Caco-2 (cell line): ENCODE measurements around the gene TNFAIP8. TPM values are rescaled to one million over a fixed set of nuclear protein-coding genes. Genes with fewer than 3 reads are reported as not detected.

Experiments used
- BruUV-seq: library from RNA; stranded (reverse); fragments of 400-500 nt; replicated peaks from 2 replicates; lab custom pipeline; 2021; lab: Mats Ljungman, UMichigan
- CTCF ChIA-PET: fragments of 300-600 bp; sonication (Branson Sonifier 250); formaldehyde crosslinking; loops from one replicate; lab custom pipeline; 2022; ENCODE audit warnings: antibody characterized with exemption; lab: Charles Lee
- POLR2A ChIA-PET: fragments of 300-600 bp; sonication (Branson Sonifier 250); formaldehyde crosslinking; loops from one replicate; lab custom pipeline; 2022; ENCODE audit warnings: antibody characterized with exemption; lab: Charles Lee
- DNase-seq, 2 experiments: peaks; one replicate each; pipeline versions ENCODE4 v3.0.0 to v3.0.0-alpha.2; 2020 to 2022
- H3K27me3 ChIP-seq: replicated peaks from 2 replicates; pipeline ENCODE4 v1.6.0; 2011; ENCODE audit warnings: low read length; ENCODE audit not compliant: control insufficient read depth, insufficient read depth
- H3K36me3 ChIP-seq: 2 replicates; pipeline ENCODE4 v1.5.1; 2011; ENCODE audit warnings: low read length; ENCODE audit not compliant: control insufficient read depth, insufficient read depth
- H3K4me1 ChIP-seq: fragments of 250-450 bp; sonication (Bioruptor Pico); 2 replicates; pipeline ENCODE4 v1.5.1; 2020; ENCODE audit warnings: mild to moderate bottlenecking
- H3K4me3 ChIP-seq: 2 replicates; pipeline ENCODE4 v1.5.1; 2011; ENCODE audit warnings: low read depth, mild to moderate bottlenecking, control low read depth, low read length
- H3K9me3 ChIP-seq: fragments of 250-450 bp; sonication (Bioruptor Pico); 2 replicates; pipeline ENCODE4 v1.5.1; 2020; ENCODE audit warnings: mild to moderate bottlenecking, moderate library complexity
- H3K27ac Mint-ChIP-seq: one replicate; pipeline ENCODE4 v1.8.0; 2022; ENCODE audit warnings: mixed read lengths; ENCODE audit not compliant: unreplicated experiment
- H3K27me3 Mint-ChIP-seq: one replicate; pipeline ENCODE4 v1.8.0; 2022; ENCODE audit warnings: mixed read lengths; ENCODE audit not compliant: insufficient read depth, unreplicated experiment
- H3K36me3 Mint-ChIP-seq: one replicate; pipeline ENCODE4 v1.8.0; 2022; ENCODE audit warnings: mild to moderate bottlenecking, mixed read lengths; ENCODE audit not compliant: insufficient read depth, unreplicated experiment
- H3K4me1 Mint-ChIP-seq: one replicate; pipeline ENCODE4 v1.8.0; 2022; ENCODE audit warnings: low read depth, mixed read lengths; ENCODE audit not compliant: unreplicated experiment
- H3K4me3 Mint-ChIP-seq: one replicate; pipeline ENCODE4 v1.8.0; 2022; ENCODE audit warnings: mild to moderate bottlenecking, moderate library complexity, mixed read lengths; ENCODE audit not compliant: unreplicated experiment
- H3K9me3 Mint-ChIP-seq: one replicate; pipeline ENCODE4 v1.8.0; 2022; ENCODE audit warnings: mixed read lengths; ENCODE audit not compliant: unreplicated experiment
- CTCF ChIP-seq, 2 experiments: fragments of 200-600 bp in 1 of 2; IDR thresholded peaks; 1 replicate in 1 of 2; 2 replicates in 1 of 2; pipeline versions ENCODE4 v1.5.1 to v1.8.0; 2011 to 2022; ENCODE audit warnings: antibody characterized with exemption in 1 of 2, control low read depth in 1 of 2, inconsistent platforms in 1 of 2, low read depth in 1 of 2, low read length in 1 of 2, mild to moderate bottlenecking in 1 of 2, moderate library complexity in 1 of 2; ENCODE audit not compliant: insufficient read depth in 1 of 2, severe bottlenecking in 1 of 2, unreplicated experiment in 1 of 2
- intact Hi-C: fragments of 100-400 bp; cut with micrococcal nuclease; formaldehyde crosslinking; loops from one replicate; pipeline ENCODE4 v1.10.0; 2022; ENCODE audit not compliant: unreplicated experiment
- total RNA-seq: library from RNA; stranded (reverse); gene quantifications from 2 replicates; pipeline ENCODE4 v1.2.3, GENCODE V29; 2022

The TNFAIP8 gene
- total RNA-seq, 1 experiment from 2014 or later = 7.4 TPM

GRCh38 chr5:119417891-119418605 is 62.2 kb downstream of the TNFAIP8 start:
- ChIA-PET CTCF (interaction anchor here (0.8 to 1.3 kb wide), 4 partner anchors 17 to 430 kb away, joined by 3 to 5 read pairs (median 3); partner anchors contain the start of gene DTWD2), POLR2A (interaction anchor here (0.7 kb wide), 1 partner anchor 347 kb away, joined by 3 read pairs; the partner anchor contains the start of gene DMXL1)
- Histone ChIP-seq H3K9me3 (no peaks in the 10 kb centered on the region; the same call in 1 of the 2 replicates), H3K4me1 (peaks cover 21% of the 10 kb centered on the region), H3K4me3 (no peak overlapping the region), H3K27me3 (no peaks in the 10 kb centered on the region), H3K36me3 (no peaks in the 10 kb centered on the region)
- Mint-ChIP-seq H3K27me3 (no peaks in the 10 kb centered on the region), H3K27ac (no peak overlapping the region), H3K9me3 (peaks cover 13% of the 10 kb centered on the region), H3K36me3 (no peaks in the 10 kb centered on the region), H3K4me1 (peaks cover 14% of the 10 kb centered on the region), H3K4me3 (no peak overlapping the region)
- no peak for DNase-seq
- TF ChIP-seq CTCF (IDR thresholded peaks at IDR 0.05; ENCODE audit: insufficient read depth in 1 of 2, low read depth in 1 of 2, low read length in 1 of 2, severe bottlenecking in 1 of 2, unreplicated experiment in 1 of 2) = no peak
- no TSS peak for BruUV-seq
- intact Hi-C loops = no loop called here

- H3K4me1 ChIP-seq = peaks cover 21% of the 10 kb centered on the region
- H3K4me3 ChIP-seq = no peak overlapping the region
- Mint-ChIP-seq H3K36me3 (no peaks in the 10 kb centered on the region), H3K27ac (no peak overlapping the region), H3K27me3 (no peaks in the 10 kb centered on the region), H3K4me3 (no peak overlapping the region), H3K9me3 (peaks cover 13% of the 10 kb centered on the region), H3K4me1 (peaks cover 14% of the 10 kb centered on the region)
- no peaks in the 10 kb centered on the region for H3K36me3 ChIP-seq
- ChIA-PET POLR2A (no interaction called here), CTCF (interaction anchor here (1.1 to 1.3 kb wide), 3 partner anchors 16 to 430 kb away, joined by 3 read pairs; partner anchors contain the start of gene DTWD2)
- DNase-seq = peak in 1 of 2 experiments; percentile 20
- no peaks in the 10 kb centered on the region for H3K27me3 ChIP-seq
- intact Hi-C loops = no loop called here
- no peak for TF ChIP-seq CTCF (IDR thresholded peaks at IDR 0.05; ENCODE audit: insufficient read depth in 1 of 2, low read depth in 1 of 2, low read length in 1 of 2, severe bottlenecking in 1 of 2, unreplicated experiment in 1 of 2)
- BruUV-seq = no TSS peak
- no peaks in the 10 kb centered on the region; the same call in 1 of the 2 replicates for H3K9me3 ChIP-seq
Measured at GRCh38 chr5:119418606-119419100, 62.8 kb downstream of the TNFAIP8 start.

- H3K9me3 ChIP-seq = no peaks in the 10 kb centered on the region
- Mint-ChIP-seq H3K27ac (no peak overlapping the region), H3K27me3 (no peaks in the 10 kb centered on the region), H3K4me1 (peaks cover 14% of the 10 kb centered on the region), H3K9me3 (peaks cover under 1% of the 10 kb centered on the region), H3K4me3 (no peak overlapping the region), H3K36me3 (no peaks in the 10 kb centered on the region)
- H3K4me1 ChIP-seq = peaks cover 21% of the 10 kb centered on the region
- BruUV-seq = no TSS peak
- ChIA-PET CTCF (no interaction called here), POLR2A (no interaction called here)
- H3K27me3 ChIP-seq = no peaks in the 10 kb centered on the region
- no peaks in the 10 kb centered on the region for H3K36me3 ChIP-seq
- DNase-seq = peak; percentile 10 to 46
- intact Hi-C loops = no loop called here
- TF ChIP-seq CTCF (IDR thresholded peaks at IDR 0.05; ENCODE audit: insufficient read depth in 1 of 2, low read depth in 1 of 2, low read length in 1 of 2, severe bottlenecking in 1 of 2, unreplicated experiment in 1 of 2) = no peak
- H3K4me3 ChIP-seq = no peak overlapping the region
Measured at GRCh38 chr5:119420169-119420568, 64.3 kb downstream of the TNFAIP8 start.
